HG03575 (cell line): ENCODE data around the gene CLCN6.

ENCODE experiments used
- ATAC-seq: cut with Tn5 transposase; IDR thresholded peaks from one replicate; pipeline ENCODE4 v1.9.1; 2021; ENCODE audit not compliant: unreplicated experiment, insufficient number of reproducible peaks, low FRiP score; ENCODE audit errors: extremely low read depth

CLCN6 gene, protein sequence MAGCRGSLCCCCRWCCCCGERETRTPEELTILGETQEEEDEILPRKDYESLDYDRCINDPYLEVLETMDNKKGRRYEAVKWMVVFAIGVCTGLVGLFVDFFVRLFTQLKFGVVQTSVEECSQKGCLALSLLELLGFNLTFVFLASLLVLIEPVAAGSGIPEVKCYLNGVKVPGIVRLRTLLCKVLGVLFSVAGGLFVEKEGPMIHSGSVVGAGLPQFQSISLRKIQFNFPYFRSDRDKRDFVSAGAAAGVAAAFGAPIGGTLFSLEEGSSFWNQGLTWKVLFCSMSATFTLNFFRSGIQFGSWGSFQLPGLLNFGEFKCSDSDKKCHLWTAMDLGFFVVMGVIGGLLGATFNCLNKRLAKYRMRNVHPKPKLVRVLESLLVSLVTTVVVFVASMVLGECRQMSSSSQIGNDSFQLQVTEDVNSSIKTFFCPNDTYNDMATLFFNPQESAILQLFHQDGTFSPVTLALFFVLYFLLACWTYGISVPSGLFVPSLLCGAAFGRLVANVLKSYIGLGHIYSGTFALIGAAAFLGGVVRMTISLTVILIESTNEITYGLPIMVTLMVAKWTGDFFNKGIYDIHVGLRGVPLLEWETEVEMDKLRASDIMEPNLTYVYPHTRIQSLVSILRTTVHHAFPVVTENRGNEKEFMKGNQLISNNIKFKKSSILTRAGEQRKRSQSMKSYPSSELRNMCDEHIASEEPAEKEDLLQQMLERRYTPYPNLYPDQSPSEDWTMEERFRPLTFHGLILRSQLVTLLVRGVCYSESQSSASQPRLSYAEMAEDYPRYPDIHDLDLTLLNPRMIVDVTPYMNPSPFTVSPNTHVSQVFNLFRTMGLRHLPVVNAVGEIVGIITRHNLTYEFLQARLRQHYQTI

DNA sequence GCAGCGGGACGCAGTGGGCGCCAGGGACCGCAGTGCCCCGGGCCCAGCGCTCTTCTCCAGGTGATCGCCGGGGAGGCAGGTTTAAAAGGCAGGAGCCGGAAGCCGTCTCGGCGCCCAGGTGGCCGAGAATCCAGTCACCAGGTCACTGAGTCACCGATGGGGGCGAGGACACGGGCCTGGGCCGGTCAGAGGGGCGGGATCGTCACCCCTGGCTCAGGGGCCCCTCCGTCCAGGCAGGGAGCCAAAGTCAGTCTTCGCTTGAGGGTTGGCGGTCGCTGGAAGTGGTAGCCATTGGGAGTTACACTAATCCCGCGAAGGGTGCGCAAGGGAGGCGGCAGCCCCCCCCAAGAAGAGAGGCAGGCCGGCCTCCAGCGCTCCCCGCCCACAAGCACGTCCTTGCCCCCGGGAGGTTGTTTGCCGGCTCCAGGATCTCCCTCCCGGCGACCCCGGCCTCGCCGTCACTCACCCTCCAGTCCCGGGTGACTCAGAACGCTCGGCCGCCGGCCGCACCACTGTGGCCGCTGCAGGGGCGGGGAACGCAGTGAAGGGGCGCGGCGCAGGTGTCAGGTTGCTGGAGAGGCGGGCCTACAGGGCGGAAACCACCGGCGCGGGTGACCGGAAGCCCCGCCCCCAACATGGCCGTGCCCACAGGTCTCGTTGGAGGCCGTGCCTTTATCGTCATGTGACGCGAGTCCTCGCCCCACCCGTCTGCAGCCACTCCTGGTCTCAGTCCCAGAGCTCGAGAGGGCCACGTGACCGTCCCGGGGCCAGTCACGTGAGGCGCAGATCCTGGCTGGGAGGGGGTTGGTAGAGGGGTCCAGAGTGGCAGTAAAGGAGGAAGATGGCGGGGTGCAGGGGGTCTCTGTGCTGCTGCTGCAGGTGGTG is at the start of gene CLCN6, which contains the start of gene MTHFR:
CLCN6 (plus strand) TSS at position 770 of the 885 bp plus-strand sequence; CDS start at position 842, 72 bp downstream.
MTHFR (minus strand) TSS at position 543 of the 885 bp plus-strand sequence. CDS start 2,848 bp downstream, outside the sequence.
- ATAC-seq: peak; percentile 35

DNA sequence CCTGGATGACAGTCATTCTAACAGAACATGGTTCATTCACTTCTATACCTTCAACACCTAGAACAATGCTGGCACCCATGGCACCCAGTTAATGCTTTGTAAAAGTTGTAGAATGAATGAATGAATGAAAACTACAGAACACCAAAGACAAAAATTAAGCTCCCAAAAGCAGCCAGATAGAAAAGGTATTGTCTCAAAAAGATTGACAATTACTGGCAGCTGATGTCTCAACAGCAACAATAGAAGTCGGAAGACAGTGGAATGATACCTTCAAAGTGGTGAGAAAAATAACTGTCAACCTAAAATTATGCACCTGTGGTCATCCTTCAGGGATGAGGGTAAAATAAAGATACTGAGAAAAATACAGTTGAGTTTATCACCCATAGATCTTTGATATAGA is 48.9 kb upstream of the CLCN6 start:
- ATAC-seq: no peak

DNA sequence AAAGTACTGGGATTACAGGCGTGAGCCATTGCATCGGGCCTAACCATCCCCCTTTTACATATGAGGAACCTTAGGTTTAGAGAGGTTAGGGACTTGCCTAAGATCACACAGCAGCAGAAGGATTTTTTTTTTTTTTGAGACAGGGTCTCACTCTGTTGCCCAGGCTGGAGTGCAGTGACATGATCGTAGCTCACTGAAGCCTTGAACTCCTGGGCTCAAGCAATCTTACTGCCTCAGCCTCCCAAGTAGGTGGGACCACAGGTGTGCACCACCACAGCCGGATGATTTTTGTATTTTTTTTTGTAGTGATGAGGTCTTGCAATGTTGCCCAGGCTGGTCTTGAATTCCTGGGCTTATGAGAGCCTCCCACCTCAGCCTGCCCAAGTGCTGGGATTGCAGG is 46.2 kb upstream of the CLCN6 start:
- no peak for ATAC-seq

DNA sequence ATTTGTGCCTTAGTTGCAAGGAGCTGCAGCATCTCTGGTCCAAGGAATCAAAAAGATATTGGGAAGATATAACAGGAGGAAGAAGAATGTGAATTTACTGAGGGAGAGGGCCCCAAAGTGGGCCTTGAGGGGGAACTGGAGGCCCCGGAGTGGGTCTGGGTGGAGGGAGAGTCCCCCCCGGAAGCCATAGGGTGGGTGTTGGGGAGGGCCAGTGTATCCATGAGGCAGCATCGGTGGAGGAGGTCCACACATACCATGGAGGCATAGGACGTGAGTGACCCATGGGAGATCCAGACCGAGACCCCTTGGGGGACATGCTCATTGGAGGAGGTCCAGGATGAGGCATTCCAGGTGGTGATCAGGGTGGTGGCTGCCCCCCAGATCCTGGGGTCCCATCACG is 44.7 kb upstream of the CLCN6 start:
- no peak for ATAC-seq

DNA sequence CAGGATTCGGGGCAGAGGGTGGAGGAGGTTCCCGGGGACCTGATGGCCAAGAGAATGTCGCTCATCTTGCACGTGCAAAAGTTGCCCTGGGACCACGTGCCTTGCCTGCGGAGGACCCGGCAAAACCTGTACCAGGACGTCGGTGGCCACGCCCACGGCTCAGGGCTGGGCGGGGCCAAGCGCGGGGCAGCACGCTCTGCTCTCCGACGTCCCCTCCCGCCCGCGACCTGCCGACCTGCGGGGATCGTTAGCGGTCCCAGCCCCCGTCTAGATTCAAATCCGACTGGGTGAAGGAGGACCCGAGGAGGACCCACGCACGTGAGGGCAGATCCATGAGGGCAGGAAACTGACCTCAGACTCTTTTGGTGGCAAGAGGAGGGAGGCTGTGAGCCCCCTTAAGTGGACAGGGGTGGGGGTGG is 44.0 kb upstream of the CLCN6 start, which contains the start of gene C1orf167:
C1orf167 (plus strand) TSS at position 206 of the 419 bp plus-strand sequence. CDS start 2,208 bp downstream, outside the sequence.
- ATAC-seq: no peak

DNA sequence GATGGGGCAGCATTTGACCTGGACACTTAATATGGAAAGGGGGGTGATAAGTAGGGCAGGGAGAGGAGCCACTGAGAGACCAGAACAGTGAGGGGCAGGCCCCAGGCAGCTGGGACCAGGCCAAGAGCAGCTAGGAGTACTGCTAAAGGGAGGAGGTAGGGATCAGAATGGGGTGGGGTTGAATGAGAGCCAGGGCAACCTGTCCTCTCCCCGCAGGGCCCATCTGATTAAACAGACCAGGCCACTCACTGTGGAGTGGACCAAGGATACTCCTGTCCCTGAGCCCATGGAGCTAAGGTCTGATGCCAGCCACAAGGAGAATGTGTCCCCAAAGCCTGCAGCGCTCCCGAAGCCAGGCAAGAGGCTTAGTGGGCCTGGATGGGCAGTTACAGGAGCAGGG is 41.9 kb upstream of the CLCN6 start:
- ATAC-seq: no peak

DNA sequence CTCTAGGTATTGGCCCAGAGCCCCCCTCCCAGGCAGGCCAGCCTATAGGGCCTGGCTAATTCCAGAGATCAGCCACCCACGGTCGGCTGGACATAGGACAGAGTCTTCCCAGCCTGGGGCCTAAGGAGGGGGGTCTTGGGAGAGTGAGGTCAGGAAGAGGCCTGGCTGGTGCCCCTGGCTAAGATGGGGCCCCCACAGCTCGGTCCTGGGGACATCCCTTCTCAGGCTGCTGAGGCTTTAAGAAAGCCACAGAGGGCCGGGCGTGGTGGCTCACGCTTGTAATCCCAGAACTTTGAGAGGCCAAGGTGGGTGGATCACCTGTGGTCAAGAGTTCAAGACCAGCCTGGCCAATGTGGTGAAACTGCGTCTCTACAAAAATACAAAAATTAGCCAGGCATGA is 41.5 kb upstream of the CLCN6 start:
- ATAC-seq: no peak

DNA sequence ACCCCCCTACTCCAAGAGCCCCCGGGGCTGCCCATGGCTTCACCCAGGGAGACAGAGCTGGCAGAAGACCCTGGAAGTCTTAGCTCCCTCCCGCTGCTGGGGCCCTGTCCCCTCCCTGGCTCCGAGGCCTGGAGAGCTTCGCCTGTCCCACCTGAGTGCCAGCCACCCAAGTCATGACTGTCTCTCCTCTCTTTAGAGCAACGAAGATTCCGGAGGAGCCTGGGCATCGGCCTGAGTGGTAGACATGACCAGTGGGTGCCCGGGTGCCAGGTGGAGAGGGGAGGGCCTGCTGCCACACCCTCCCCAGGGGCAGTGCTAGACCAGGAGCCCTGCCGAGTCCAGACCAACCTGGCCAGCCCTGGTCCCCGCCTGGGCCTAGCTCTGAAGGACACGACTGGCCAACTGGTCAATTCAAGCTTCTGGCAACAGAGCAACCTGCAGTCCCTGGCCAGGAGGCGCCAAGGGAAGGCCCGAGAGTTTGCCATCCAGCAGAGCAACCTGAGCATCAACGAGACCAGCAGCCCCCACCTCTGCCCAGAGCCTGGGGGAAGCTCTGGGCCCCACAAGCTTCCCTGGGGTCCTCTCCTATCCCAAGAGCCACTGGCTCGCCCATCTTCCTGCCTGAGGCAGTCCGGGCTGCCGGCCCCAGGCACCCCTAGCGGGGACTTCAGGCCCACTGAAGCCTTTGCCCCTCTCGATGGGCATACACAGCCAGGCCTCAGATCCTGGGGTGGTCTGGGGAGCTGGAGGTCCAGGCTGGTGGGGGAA is 40.1 kb upstream of the CLCN6 start:
- ATAC-seq: no peak

DNA sequence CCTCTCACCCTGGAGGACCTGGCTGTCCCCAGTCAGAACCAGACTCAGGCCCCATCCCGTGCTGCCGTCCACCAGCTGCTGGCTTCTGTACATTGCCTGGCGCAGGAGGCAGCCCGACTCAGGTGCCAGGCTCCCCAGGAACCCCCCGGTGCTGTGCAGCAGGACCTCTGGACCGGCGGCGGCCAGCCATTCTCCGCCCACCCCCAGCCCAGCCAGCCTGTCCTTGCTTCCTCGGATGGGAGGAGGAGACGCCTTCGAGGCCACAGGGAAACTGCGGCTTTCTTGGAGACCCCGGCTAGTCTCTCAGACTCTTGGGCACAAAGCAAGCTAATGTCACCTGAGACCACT is 39.6 kb upstream of the CLCN6 start:
- no peak for ATAC-seq

DNA sequence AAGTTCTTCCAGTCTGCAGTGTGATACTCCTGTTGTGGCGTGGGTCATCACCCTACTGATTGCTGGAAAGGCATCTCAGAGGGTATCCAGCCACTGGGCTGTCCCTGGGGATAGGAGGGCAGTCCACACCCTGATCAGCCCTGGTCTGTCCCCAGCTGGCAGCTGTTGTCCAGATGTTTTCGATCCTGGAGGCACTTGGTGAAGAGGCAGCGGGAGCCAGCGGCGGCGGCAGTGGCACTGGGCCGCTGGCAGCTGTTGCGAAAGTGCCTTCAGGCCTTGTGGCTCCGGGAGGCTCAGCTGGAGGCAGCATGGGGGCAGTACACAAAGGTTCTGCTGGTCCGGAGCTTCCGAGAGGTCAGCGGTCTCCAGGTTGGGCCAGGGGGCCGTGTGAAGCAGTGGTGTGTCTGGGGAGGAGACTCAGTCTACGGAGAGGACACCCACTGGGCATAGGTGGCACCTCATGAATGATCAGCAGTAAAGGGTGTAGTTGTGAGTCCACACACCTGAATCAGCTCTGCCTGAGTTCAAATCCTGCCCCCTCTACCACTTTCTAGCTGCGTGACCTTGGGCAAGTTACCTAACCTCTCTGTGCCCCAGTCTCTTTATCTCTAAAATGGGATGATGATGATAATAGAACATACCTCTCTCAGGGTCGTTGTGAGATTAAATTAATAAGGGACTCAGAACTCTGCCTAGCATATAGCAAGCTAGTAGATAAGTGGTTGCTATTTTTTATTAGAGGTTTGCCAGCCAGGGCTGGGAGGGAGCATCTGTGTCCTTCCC is 37.9 kb upstream of the CLCN6 start:
- ATAC-seq: no peak

DNA sequence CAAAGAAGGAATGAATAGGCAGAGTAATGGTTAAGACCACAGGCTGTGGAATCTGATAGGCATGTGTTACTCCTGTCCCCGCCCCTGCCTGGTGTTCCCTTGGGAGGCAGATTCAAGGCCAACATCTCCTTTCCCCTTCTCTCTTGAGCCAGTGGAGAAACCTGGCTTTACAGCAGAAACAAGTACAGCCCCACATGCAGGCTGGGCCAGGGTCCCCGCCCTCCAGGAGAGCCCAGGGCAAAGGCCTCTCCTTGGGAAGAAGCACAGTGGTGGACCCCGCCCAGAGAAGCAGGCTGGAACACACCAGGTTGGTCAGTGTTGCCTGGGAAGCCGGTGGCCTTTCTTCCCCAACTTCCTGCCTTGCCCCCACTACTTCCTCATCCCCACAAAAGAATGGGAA is 37.2 kb upstream of the CLCN6 start:
- ATAC-seq: no peak

DNA sequence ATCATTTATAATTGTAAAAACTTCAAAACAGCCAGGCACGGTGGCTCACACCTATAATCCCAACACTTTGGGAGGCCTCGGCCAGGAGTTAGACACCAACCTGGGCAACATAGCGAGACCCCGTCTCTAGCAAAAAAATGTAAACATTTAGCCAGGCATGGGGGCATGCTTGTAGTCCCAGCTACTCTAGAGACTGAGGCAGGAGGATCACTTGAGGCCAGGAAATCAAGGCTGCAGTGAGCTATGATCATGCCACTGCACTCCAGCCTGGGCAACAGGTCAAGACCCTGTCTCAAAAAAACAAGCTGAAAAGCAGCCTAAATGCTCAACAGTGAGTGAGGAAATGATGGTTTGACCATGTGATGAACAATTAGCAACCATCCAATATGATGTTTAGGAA is 36.7 kb upstream of the CLCN6 start:
- no peak for ATAC-seq

DNA sequence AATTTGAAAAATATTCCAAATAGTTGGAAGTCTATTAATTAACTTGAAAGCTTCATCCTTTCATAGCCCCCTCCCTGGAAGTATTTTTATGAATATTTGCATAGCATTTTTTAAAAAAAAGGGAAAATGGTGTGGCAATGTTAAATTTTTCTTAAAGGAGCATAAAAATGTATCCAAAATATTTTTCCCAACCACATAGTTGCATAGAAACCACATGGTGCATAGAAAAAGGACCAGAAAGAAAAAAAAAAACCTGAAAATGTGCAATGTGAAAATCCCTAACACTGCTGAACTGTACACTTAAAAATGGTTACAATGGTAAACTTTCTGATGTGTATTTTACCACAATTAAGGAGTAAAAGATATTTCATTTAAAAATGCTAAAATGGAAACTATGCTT is 36.0 kb upstream of the CLCN6 start:
- ATAC-seq: no peak

DNA sequence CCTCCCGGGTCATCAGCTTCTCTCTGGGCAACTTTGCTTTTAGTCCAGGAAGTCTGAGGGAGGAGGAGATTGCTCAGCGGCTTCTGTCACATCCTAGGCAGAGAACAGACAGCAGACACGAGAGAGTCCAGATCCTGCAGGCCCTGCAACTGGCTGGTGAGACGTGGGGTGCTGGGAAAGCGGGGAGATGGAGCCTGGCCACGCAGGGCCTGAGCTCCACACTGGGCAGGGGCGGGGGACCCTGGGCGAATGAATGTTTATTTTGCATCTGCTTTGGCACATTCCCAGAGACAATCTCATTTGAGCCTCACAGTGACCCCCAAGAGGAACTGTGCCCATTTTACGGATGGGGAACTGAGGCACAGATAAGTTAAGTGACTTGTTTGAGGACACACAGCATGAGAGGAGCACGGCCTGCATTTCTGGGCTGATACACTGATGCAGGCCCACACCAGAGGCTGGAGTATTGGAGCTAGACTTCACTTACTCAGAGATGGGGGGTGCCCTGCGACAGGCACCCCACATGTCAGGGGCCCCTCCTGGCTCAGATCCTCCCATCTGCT is 34.4 kb upstream of the CLCN6 start:
- ATAC-seq: no peak

DNA sequence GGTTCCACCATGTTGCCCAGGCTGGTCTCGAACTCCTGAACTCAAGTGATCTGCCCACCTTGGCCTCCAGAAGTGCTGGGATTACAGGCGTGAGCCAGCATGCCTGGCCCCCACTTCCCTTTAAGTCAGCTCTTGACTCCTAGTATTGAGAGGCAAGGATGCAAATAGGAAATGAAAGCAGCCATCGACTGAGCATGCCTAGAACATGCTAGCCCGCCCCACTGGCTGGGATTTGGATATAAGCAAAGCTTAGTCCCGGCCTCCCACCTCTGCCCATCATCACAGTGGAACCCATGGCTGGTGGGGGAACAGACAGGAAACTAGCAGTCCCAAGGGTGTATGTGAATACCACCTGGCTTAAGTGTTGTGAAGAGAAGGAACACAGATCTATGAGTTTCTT is 33.5 kb upstream of the CLCN6 start:
- ATAC-seq: no peak

DNA sequence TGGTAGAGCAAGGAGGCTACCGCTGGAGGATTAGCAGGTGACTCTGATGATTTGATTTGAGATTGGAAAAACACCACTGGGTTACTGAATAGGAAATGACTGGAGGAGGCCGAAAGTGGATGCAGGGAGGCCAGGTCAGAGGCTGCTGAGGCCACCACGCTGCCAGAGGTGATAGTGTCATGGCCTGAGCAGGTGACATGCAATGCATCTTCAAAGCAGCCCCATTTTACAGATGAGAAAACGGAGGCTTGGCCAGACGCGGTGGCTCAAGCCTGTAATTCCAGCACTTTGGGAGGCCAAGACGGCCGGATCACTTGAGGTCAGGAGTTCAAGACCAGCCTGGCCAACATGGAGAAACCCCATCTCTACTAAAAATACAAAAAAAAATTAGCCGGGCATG is 31.2 kb upstream of the CLCN6 start:
- ATAC-seq: no peak

DNA sequence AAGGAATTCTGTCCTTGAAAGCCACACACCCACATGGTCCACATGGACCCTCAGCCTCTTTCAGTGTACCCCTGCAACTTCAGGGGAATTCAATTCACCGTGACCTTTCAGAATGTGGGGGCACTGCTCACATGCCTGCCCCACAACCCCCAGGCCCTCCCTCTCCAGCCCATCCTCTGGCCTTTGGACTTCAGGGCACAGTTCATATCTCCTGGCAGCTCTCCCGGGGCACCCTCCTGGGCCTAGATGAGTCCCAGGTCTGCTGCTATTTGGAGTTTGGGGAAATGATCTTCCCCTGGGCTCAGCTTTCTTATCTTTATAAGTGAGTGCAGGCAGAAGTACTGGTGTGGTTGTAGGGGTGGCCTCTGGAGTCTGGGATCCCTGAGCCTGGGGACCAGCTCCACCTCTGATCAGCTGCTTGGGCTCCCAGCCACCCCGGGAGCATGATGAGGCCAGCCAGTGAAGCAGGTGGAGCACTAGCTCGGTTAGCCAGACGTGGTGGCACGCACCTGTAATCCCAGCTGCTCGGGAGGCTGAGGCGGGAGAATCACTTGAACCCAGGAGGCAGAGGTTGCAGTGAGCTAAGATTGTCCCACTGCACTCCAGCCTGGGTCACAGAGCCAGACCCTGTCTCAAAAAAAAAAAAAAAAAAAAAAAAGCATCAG is 28.2 kb upstream of the CLCN6 start:
- no peak for ATAC-seq
